GM19455 (cell line): ENCODE results near the gene SLC25A17.
"Not testable (repeated sequence)": the region's sequence is repeated elsewhere in the genome, so short reads cannot be mapped to it uniquely, and the experiment has no call there.

Experiments
- ATAC-seq: cut with Tn5 transposase; IDR thresholded peaks from one replicate; pipeline ENCODE4 v1.9.1; 2021; ENCODE audit not compliant: unreplicated experiment

Gene SLC25A17

GRCh38 chr22:40758851-40759250 lies 60.3 kb downstream of the SLC25A17 start:
- not testable (repeated sequence) for ATAC-seq

GRCh38 chr22:40758390-40758789 lies 60.8 kb downstream of the SLC25A17 start:
- ATAC-seq: no peak

GRCh38 chr22:40757071-40757470 lies 62.1 kb downstream of the SLC25A17 start:
- no peak for ATAC-seq

- no peak for ATAC-seq
These were observed 66.0 kb downstream of the SLC25A17 start for GRCh38 chr22:40753114-40753513.

- ATAC-seq: no peak
These were observed 67.9 kb downstream of the SLC25A17 start for GRCh38 chr22:40751250-40751649.

GRCh38 chr22:40749829-40750228 lies 69.3 kb downstream of the SLC25A17 start:
- no peak for ATAC-seq

- no peak for ATAC-seq
These were observed 70.5 kb downstream of the SLC25A17 start for GRCh38 chr22:40748388-40749355.

GRCh38 chr22:40747361-40747760 lies 71.8 kb downstream of the SLC25A17 start:
- ATAC-seq: no peak

GRCh38 chr22:40746428-40747220 lies 72.5 kb downstream of the SLC25A17 start:
- ATAC-seq: no peak

GRCh38 chr22:40743768-40744167 lies 75.4 kb downstream of the SLC25A17 start:
- no peak for ATAC-seq

- no peak for ATAC-seq
These were observed 78.0 kb downstream of the SLC25A17 start for GRCh38 chr22:40741116-40741515.

GRCh38 chr22:40739721-40740120 lies 79.4 kb downstream of the SLC25A17 start:
- ATAC-seq: no peak

GRCh38 chr22:40733919-40734318 lies 85.2 kb downstream of the SLC25A17 start:
- ATAC-seq: no peak

GRCh38 chr22:40732999-40733292 lies 86.2 kb downstream of the SLC25A17 start:
- ATAC-seq: no peak

- ATAC-seq: no peak
These were observed 89.9 kb downstream of the SLC25A17 start for GRCh38 chr22:40729284-40729683.

GRCh38 chr22:40728731-40729189 lies 90.4 kb downstream of the SLC25A17 start:
- no peak for ATAC-seq

- no peak for ATAC-seq
These were observed 91.1 kb downstream of the SLC25A17 start for GRCh38 chr22:40727964-40728615.

- no peak for ATAC-seq
These were observed 91.8 kb downstream of the SLC25A17 start for GRCh38 chr22:40727070-40727963.

- ATAC-seq: no peak
These were observed 92.6 kb downstream of the SLC25A17 start for GRCh38 chr22:40726514-40726913.

- no peak for ATAC-seq
These were observed 95.7 kb downstream of the SLC25A17 start for GRCh38 chr22:40723396-40723933.
